SIG-M5 (cell line): ENCODE data around the gene NCKAP5.

ENCODE experiments used
- DNase-seq: peaks from one replicate; lab custom pipeline; 2025; lab: John Stamatoyannopoulos, UW

Gene NCKAP5

DNA sequence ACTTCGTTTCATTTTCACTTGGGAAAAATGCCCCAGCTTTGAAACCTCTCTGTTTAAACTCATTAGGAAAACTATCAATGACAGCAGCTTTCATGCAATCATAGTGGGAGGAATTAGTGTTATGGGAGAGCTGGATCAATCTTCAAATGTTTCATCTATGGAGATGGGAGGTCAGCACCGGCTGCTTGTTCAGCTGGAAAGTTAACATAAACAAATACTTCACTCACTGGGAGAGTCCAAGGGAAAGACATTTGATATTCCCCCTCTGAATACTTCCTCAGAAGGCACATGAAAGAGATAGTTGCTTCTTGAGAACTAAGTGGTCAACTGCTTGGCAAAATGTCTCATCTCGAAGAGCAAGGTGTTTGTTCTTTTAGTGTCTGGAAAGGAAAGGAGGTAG, 905.5 kb downstream of the NCKAP5 start:
- DNase-seq, result no peak

DNA sequence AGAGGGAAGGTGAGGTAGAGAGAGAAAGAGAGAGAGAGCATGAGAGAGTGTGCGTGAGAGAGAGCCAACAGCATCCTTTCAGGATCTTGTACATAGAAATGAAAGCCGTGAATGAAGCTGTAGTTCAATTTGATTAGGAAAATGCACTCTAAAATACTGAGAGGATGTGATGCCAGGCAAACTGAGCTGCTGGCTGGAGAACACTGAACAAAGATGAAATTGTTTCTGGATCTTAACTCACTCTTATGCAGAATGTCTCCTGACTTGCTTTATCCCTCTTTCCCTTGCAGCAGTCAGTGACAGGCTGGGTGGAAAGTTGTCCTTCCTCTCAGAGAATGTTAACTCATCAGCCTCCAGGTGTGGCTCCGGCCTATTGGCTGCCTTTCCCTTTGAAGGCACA, 908.9 kb downstream of the NCKAP5 start:
- DNase-seq, result no peak

DNA sequence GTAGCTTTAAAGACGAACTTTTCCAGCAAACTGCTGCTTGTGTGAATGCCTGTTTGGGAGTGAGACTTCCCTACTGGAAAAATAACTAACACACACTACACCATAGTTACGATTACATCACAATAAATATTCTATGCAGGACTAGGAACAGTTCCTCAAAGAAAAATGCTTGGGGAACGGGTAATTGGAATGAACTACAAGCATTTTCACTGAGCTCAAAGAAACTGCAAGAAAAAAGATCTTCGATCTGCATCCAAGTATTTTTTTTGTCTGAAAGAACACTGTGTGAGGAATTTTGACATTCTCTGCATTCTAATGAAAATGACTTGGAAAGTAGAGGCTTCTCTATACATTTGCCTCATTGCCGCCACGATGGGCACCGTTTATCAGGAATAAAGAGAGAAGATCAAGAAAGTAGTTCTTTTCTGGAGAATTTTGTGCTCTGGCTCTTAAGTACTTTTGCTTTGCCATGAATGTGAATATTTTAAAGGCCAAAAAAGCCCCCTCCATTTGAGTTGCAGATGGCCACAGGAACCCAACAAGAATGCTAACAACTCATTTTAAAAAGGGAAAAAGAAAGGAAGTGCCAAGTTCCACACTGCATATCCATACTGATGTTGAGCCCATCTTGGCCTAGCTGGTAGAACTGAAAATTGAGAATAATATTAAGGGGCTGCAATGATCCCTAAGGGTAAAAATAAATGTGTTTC, 911.8 kb downstream of the NCKAP5 start:
- DNase-seq, result no peak

DNA sequence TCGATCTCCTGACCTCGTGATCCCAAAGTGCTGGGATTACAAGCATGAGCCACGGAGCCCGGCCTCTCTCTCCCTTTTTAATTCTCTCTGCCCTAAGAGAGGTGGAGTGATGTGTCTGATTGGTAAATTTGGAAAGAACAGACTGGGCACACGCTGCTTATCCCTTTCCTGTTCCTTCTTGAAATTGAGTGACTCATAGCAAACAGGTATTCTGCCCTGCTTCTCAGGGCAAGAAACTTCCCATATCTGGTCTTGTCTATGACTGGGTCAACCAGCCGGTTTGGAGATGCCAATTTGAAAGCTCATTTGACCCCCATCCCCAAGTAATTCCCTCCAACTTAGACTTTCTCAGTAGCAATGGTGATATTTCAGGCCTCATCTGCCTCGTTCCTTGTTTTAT, 913.3 kb downstream of the NCKAP5 start:
- DNase-seq, result no peak

DNA sequence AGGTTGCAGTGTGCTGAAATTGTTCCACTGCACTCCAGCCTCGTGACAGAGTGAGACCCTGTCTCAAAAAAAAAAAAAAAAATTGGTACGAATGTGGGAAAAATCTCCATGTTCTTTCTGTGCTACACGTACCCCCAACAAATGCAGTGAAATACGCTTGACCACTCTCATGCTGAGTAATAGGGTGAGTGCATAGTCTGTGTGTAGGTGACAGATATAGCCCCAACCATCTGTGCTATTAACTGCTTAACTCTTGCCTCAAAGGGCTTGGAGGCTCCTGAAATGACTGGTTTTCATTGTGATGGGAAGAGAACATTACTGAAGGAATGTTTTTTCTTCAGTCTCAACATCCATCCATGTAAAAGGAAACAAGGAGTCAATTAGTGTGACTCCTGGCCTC, 913.9 kb downstream of the NCKAP5 start:
- DNase-seq, result no peak

DNA sequence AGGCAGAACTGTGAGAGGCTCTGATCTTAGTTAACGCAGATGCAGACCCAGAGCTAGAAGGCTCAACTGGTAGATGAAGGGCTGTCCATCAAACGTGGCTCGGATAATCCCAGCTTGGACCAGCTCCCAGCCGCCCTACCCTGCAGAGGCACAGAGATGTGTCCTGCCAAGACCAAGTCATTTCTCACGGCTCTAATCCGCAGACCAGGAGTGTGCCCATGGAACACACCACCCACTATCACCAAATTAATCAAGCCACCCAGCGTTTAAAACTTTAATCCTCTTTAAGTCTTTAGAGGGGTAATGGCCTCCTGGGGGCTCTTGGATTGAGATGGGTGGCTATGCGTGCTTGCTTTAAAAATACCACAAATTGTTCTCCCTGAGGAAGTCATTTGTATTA, 915.8 kb downstream of the NCKAP5 start:
- no peak for DNase-seq

DNA sequence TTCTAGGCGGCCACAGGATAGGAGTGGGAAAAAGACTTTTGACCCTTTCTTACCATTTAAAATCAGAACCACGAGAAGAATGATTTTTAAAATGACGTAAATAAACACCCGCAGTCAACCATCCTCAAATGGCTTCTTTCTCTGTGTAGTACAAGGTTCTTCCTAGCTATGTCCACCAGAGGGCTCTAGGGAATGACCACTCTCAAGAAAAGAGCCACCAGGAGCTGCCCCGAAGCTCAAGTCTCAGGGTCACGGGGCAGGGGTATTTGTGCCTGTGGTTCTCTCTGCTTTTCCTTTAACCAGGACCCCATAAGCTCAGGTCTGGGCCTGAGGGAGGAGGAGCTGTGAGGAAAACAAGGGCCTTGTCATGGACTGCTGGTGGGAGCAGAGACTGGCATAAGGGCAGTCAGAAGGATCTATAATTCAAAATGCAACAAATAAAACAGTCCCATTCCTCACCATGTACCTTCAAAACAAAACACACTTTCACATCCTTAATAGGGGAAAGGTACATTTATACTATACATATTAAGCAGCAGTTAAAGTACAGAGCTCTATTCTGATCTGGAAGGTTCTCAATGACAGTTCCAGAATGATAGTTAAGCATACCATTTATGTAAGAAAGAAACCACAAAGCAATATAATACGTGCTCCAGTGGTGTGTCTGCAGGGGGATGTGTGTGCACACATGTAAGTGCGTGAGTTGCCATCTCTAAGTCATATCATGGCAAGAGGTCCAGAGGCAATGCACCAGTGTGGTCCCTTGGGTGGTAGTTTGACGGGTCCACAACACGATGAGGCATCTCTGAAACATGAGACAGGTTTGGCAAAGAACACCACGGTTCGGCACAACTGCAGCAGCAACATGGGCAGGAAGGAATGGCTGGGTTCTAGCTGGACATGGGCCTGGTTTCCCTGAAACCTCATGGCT, 916.9 kb downstream of the NCKAP5 start:
- DNase-seq, result no peak

- DNase-seq, result no peak
Observed at GRCh38 chr2:132646540-132647108, 921.6 kb downstream of the NCKAP5 start.

DNA sequence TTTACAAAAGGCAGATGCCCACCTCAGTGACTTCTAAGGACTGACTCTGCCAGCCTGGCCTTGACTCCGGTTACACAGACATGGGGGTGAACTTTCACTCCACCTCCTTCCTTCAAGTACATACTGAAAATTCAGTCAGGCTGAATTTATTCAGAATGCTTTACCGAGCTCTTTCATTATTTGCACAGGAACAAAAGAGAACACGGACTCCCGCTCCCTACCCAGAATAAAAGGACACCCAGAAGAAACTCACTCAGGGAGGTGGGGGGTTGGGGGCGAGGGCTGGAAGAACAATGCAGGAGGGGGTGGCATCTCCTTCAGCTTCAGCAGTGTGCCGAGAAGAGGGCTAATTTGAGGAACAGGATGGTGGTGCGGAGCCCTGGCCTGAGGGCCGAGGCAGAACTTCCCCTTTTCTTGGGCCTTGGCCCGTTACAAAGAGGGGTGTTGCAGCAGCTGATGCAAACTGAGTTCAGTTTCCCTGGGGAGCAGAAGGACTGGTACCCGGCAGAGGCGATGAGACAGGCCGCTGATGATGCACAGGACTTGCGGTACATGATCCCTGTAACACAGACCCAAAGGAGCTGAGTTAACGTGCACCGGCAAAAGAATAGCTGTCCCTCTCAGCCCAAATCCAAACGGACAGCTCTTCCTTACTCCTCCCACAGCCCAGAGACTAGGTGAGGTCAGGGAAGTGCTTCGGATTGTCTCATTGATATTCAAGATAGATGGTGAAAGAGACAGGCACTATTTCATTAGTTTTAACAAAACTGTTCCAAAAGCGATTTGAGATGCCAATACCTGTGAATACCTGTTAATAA, 922.3 kb downstream of the NCKAP5 start:
- no peak for DNase-seq

GRCh38 chr2:132645176-132645575, 923.1 kb downstream of the NCKAP5 start:
- no peak for DNase-seq

DNA sequence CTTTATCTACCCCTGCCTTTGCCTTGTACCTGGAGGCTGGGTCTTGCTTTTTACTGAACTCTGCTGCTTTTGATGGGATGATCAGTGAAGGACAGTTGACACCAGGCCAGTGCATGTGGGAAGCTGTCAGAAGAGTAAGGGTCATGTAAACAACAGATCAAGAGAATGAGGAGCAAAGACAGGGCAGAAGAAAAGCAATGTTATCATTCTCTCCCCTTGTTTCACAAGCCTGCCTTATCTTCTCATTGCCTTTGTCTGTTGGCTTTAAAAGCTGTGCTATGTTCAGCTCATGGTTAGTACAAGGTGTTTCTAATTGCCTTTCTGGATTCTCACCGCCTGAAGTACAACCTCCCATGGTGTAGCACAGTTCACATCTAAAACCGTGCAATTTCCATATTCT, 925.8 kb downstream of the NCKAP5 start:
- DNase-seq, result no peak

DNA sequence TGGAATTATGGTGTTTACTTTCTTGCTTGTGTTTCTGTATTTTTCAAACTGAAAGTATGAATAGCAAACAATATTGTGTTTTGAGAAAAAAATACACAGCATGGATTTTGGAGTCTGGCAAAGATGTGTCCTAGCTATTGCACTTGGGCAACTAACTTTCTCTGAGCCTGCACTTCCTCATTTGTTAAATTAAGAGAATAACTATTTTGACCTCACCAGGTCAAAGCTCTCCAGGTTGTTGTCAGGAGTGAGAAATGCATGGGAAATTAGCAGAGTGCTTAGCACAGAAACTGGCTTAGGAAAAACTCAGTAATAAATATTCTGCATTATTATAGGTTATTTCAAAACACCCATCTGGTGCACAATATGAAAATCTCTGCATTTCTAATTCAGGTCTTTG, 926.4 kb downstream of the NCKAP5 start:
- no peak for DNase-seq

DNA sequence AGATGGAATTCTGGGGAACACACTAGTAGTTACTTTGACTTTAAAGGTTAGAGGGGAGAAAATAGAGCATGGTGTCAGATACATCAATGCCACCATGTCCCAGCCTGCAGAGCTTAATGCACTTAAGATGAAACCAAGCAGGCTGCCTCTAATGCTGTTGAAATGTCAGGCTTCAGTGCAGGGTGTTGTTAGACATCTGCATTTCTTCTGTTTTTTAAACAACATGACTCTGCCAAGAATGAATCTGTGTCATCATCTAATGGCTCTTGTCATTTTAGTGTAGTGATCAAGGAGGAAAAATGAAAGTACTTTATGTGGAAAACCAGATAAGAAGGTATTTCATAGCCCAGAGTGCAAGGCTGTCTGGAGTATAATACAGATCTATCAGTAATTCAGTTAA, 928.1 kb downstream of the NCKAP5 start:
- no peak for DNase-seq

DNA sequence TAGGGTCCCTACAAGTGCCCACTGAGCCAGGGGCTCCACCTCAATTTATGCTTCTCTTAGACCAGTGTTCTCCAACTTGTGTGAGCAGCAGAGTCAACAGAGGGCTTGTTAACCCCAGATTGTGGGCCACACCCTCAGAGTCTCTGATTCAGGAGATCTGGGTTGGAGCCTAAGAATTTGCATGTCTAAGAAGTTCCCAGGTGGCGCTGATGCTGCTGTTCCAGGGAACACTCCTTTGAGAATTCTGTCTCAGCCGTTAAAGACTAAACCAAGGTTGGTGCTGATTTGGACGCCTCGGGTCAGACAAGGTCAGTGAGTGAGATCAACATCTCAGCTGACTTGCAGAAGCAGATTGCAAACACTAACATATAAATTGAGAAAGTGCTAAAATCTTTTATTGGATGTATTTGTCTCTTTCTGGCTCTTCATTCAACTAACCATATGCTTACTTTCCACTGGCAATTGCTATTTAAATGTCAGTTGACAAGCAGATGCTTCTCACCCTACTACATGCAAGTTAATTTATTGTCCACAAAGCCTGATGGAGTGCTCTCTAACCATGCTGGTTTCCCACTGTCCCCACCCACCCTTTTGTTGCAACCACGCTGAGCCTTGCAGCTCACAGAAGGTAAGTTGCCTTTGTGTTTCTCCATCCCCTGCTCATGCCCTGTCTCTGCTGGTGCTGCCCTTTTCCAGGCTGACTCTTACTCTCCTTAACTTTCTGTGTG, 929.8 kb downstream of the NCKAP5 start:
- DNase-seq, result no peak

DNA sequence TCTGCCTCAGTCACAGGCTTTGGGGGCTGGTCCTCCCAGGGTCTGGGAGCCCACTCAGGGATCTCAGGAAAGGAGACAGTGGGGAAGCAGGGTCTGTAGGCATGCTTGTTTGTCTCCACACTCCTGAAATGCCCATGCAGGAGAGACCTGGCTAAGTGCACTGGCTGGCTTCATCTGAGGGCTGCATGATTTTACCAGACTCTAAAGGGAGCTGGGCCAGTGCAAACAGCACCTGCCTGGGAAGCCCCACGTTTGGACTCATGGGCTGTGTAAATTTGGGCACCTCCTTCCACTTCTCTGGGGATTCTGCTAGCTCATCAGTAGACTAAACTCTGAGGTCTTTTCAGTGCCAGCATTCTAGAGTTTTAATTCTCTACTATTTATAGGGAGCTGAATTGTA, 931.9 kb downstream of the NCKAP5 start:
- no peak for DNase-seq

GRCh38 chr2:132633635-132634034, 934.6 kb downstream of the NCKAP5 start:
- no peak for DNase-seq

- no peak for DNase-seq
Observed at GRCh38 chr2:132632000-132632649, 936.1 kb downstream of the NCKAP5 start.

DNA sequence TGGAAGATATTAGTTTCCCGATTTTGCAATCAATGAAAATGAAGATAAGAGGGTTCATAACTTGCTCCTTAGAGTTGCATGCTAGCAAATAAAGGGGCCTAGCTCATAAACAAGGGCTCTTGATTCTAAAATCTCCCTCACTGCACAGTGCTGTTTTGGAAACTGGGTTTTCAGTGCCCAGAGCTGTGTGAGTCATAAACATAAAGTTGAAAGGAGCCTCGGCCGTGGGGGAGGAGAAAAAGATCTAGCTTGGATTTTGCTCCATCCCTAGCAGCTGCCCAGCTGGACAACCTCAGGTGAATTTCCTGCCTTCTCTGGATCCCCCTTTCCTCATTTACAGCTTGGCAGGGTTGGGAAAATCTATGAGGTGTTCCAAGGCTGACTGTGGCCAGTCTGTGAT, 940.7 kb downstream of the NCKAP5 start:
- DNase-seq, result no peak

DNA sequence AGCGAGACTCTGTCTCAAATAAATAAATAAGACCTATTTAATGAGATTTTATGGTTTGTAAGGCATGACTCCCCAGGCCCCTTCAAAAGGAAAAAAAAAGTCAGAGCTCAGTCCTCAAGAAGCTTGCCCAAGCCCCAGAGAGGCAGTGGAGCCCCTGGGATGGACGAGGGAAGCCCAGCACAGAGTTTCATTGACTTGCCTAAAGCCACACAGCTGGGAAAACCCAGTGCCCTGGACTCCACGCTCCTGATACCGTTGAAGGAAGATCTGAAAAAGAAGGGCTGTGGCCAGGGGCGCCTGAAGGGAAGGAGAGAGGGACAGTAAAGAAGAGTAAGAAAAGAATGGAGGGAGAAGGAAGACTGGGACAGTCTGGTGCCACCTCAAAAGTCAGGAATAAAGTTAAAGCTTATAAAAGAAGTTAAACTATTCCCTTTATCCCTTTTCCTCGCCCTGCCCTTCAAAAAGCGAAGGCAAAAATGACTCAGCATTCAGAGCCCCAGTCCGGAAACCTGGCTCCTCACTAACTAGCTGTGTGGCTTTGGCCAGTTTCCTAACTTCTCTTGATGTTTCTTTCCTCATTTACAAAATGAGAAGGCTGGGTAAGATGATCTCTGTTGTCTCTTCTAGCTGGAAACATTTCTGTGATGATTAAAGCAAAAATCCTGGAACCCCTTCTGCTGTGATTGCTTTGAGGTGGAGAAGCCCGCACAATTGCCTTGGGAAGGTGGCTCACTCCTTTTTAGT, 945.0 kb downstream of the NCKAP5 start:
- DNase-seq, result no peak
